ENCODE data around the gene CLEC4M.
A peak's percentile ranks its signal among the peaks of the same experiment; 100 is the strongest.

The CLEC4M gene

DNA sequence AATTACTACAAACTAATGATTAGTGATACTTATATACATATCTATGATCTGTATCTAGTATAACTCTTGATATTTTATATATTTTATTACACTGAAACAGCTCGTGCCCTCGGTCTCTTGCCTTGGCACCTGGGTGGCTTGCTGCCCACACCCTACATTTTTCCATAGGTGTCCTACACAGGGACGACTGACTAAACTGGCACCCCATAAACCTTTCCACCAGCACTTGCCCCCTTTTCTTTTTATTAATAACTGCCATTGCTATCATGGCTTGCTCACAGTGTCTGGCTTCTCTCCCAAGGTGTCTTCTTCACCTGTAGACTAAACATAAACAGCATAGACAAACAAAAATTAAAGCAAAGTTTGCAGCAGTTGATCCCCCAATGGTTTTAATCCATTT lies 30.4 kb downstream of the CLEC4M start:
- no peaks in the 10 kb centered on the region for H3K9me2 ChIP-seq (replicated peaks; ENCODE audit: insufficient read depth, low read length)
- TF ChIP-seq, protein P1, sequence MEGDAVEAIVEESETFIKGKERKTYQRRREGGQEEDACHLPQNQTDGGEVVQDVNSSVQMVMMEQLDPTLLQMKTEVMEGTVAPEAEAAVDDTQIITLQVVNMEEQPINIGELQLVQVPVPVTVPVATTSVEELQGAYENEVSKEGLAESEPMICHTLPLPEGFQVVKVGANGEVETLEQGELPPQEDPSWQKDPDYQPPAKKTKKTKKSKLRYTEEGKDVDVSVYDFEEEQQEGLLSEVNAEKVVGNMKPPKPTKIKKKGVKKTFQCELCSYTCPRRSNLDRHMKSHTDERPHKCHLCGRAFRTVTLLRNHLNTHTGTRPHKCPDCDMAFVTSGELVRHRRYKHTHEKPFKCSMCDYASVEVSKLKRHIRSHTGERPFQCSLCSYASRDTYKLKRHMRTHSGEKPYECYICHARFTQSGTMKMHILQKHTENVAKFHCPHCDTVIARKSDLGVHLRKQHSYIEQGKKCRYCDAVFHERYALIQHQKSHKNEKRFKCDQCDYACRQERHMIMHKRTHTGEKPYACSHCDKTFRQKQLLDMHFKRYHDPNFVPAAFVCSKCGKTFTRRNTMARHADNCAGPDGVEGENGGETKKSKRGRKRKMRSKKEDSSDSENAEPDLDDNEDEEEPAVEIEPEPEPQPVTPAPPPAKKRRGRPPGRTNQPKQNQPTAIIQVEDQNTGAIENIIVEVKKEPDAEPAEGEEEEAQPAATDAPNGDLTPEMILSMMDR (IDR thresholded peaks at IDR 0.05; ENCODE audit: insufficient read depth, low read length, poor library complexity, severe bottlenecking): no peak
- TF ChIP-seq EZH2phosphoT487 (conservative IDR thresholded peaks at IDR 0.05; ENCODE audit: low read length): no peak

GRCh38 chr19:7795555-7796161 lies 32.6 kb downstream of the CLEC4M start:
- no peak overlapping the region for H2AFZ ChIP-seq (ENCODE audit: low read depth, low read length, severe bottlenecking)
- H3K4me3 ChIP-seq (ENCODE audit: insufficient read depth, low read length, poor library complexity, severe bottlenecking): no peak overlapping the region
- H4K20me1 ChIP-seq (ENCODE audit: low read depth, low read length): no peaks in the 10 kb centered on the region
- H3K27ac ChIP-seq (ENCODE audit: low read depth, low read length): no peak overlapping the region
- no peaks in the 10 kb centered on the region for H3F3A ChIP-seq (ENCODE audit: insufficient read depth)
- no peaks in the 10 kb centered on the region for H3K36me3 ChIP-seq (ENCODE audit: low read length)
- H3K9ac ChIP-seq (ENCODE audit: low read length): no peak overlapping the region
- no peak overlapping the region for H3K4me2 ChIP-seq (ENCODE audit: low read depth, low read length, poor library complexity, severe bottlenecking)
- no peaks in the 10 kb centered on the region for H3K9me2 ChIP-seq (replicated peaks; ENCODE audit: insufficient read depth, low read length)
- H3K9me3 ChIP-seq (ENCODE audit: insufficient read depth, low read length): no peaks in the 10 kb centered on the region
- no peaks in the 10 kb centered on the region for H3K79me2 ChIP-seq (ENCODE audit: insufficient read depth, low read length)
- TF ChIP-seq, protein P1 (IDR thresholded peaks at IDR 0.05; ENCODE audit: insufficient read depth, low read length, poor library complexity, severe bottlenecking): no peak
- TF ChIP-seq EZH2phosphoT487 (conservative IDR thresholded peaks at IDR 0.05; ENCODE audit: low read length): no peak
- H3K27me3 ChIP-seq (ENCODE audit: low read length): no peaks in the 10 kb centered on the region

More for the DNA sequence above, 30.4 kb downstream of the CLEC4M start:
- H3K36me3 ChIP-seq (ENCODE audit: low read length): no peaks in the 10 kb centered on the region
- no peaks in the 10 kb centered on the region for H3K9me3 ChIP-seq (ENCODE audit: insufficient read depth, low read length)
- no peak overlapping the region for H2AFZ ChIP-seq (ENCODE audit: low read depth, low read length, severe bottlenecking)
- H3K79me2 ChIP-seq (ENCODE audit: insufficient read depth, low read length): no peaks in the 10 kb centered on the region
- no peaks in the 10 kb centered on the region for H3K27me3 ChIP-seq (ENCODE audit: low read length)
- no peak overlapping the region for H3K4me3 ChIP-seq (ENCODE audit: insufficient read depth, low read length, poor library complexity, severe bottlenecking)
- no peaks in the 10 kb centered on the region for H3F3A ChIP-seq (ENCODE audit: insufficient read depth)
- H4K20me1 ChIP-seq (ENCODE audit: low read depth, low read length): no peaks in the 10 kb centered on the region
- no peak overlapping the region for H3K9ac ChIP-seq (ENCODE audit: low read length)
- no peak overlapping the region for H3K4me2 ChIP-seq (ENCODE audit: low read depth, low read length, poor library complexity, severe bottlenecking)
- H3K27ac ChIP-seq (ENCODE audit: low read depth, low read length): no peak overlapping the region

GRCh38 chr19:7799640-7800355 lies 36.8 kb downstream of the CLEC4M start:
- Histone ChIP-seq H3K9me3 (ENCODE audit: insufficient read depth, low read length) (no peaks in the 10 kb centered on the region), H3K4me2 (ENCODE audit: low read depth, low read length, poor library complexity, severe bottlenecking) (no peak overlapping the region), H3K79me2 (ENCODE audit: insufficient read depth, low read length) (no peaks in the 10 kb centered on the region), H2AFZ (ENCODE audit: low read depth, low read length, severe bottlenecking) (no peak overlapping the region), H3K9ac (ENCODE audit: low read length) (no peak overlapping the region), H3K27me3 (ENCODE audit: low read length) (no peaks in the 10 kb centered on the region), H3K36me3 (ENCODE audit: low read length) (no peaks in the 10 kb centered on the region), H3F3A (ENCODE audit: insufficient read depth) (no peaks in the 10 kb centered on the region), H4K20me1 (ENCODE audit: low read depth, low read length) (no peaks in the 10 kb centered on the region), H3K9me2 (replicated peaks; ENCODE audit: insufficient read depth, low read length) (no peaks in the 10 kb centered on the region), H3K27ac (ENCODE audit: low read depth, low read length) (no peak overlapping the region), H3K4me3 (ENCODE audit: insufficient read depth, low read length, poor library complexity, severe bottlenecking) (no peak overlapping the region)
- TF ChIP-seq, protein P1 (IDR thresholded peaks at IDR 0.05; ENCODE audit: insufficient read depth, low read length, poor library complexity, severe bottlenecking): peak; percentile 38
- TF ChIP-seq EZH2phosphoT487 (conservative IDR thresholded peaks at IDR 0.05; ENCODE audit: low read length): no peak

All from SU-DHL-6 (cell line).